Suprapubic skin (tissue), 3 donors: ENCODE measurements around the gene COL5A3.

Experiments
- CTCF ChIP-seq, 2 donors: fragments of 200-600 bp in 1 of 2; fragments of 450-650 bp in 1 of 2; sonication (generic) in 1 of 2; IDR thresholded peaks; one replicate each; pipeline ENCODE4 v1.5.1; 2016 to 2019; ENCODE audit warnings: antibody characterized with exemption in 2 of 2, mild to moderate bottlenecking in 1 of 2, moderate library complexity in 1 of 2
- POLR2AphosphoS5 ChIP-seq, 3 donors: sonication (generic); formaldehyde crosslinking; IDR thresholded peaks; one replicate each; pipeline ENCODE4 v1.6.1; 2017; ENCODE audit warnings: antibody characterized with exemption in 3 of 3

DNA sequence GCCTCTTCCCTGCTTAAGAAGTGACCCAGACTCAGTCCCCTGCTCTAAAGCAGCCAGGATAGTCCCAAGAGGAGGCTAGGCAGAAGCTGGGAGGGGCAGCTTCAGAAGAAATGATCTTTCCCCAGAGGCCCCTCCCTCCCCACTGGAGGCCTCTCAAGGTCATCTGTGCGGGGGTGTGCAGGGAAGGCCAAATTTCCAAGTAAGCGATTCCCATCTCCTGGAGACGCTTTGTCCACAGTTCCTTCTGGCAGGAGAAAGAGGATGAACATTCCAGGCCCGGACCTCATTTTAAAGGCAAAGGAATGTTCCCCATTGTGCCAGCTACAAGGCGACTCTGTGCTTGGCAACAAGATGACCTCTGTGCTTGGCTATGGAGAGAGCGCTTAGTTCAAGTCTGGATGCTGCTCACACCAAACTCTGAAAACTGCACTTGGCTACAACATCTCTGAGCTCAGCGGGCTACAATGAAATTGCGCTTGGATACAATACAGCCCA lies 23.5 kb downstream of the COL5A3 start:
- TF ChIP-seq CTCF (IDR thresholded peaks at IDR 0.05), result no peak
- no peak for TF ChIP-seq POLR2AphosphoS5 (IDR thresholded peaks at IDR 0.05)
